H1 (cell line): Measurements from ENCODE around the gene TTLL9. TPM values are rescaled to one million over a fixed set of nuclear protein-coding genes. Genes with fewer than 3 reads are reported as not detected.

Experiments
- CTCF ChIA-PET: fragments of 300-600 bp; sonication (Branson Sonifier 250); formaldehyde crosslinking; loops from one replicate; lab custom pipeline; 2021; ENCODE audit not compliant: partially characterized antibody; lab: Charles Lee
- POLR2A ChIA-PET: fragments of 300-600 bp; sonication (Branson Sonifier 250); formaldehyde crosslinking; loops from one replicate; lab custom pipeline; 2021; ENCODE audit warnings: inconsistent platforms; ENCODE audit not compliant: partially characterized antibody; lab: Charles Lee
- DNase-seq, 2 experiments: peaks; one replicate each; pipeline versions ENCODE4 v3.0.0 to v3.0.0-alpha.2; 2010 to 2022; ENCODE audit warnings: low spot score in 2 of 2, low read depth in 1 of 2, mixed read lengths in 1 of 2
- FAIRE-seq: peaks from 2 replicates; lab custom pipeline; 2011; peaks lifted over from hg19 to GRCh38; lab: Jason Lieb, UNC
- H2AFZ ChIP-seq: 2 replicates; pipeline ENCODE4 v1.8.1; 2012; ENCODE audit warnings: low read length, inconsistent platforms
- H2AK5ac ChIP-seq: 2 replicates; pipeline ENCODE4 v1.6.1; 2013; ENCODE audit warnings: low read depth, low read length
- H2BK120ac ChIP-seq: replicated peaks from 2 replicates; pipeline ENCODE3; 2013; ENCODE audit warnings: low read depth, low read length, inconsistent platforms
- H2BK12ac ChIP-seq: 2 replicates; pipeline ENCODE4 v1.6.1; 2013; ENCODE audit warnings: low read depth, low read length
- H2BK15ac ChIP-seq: 2 replicates; pipeline ENCODE4 v1.6.1; 2013; ENCODE audit warnings: low read length
- H2BK20ac ChIP-seq: 2 replicates; pipeline ENCODE4 v1.6.1; 2013; ENCODE audit warnings: low read length
- H2BK5ac ChIP-seq: 2 replicates; pipeline ENCODE4 v1.6.1; 2013; ENCODE audit warnings: low read depth, low read length
- H3K14ac ChIP-seq: 2 replicates; pipeline ENCODE4 v1.6.1; 2013; ENCODE audit warnings: inconsistent platforms; ENCODE audit not compliant: insufficient read length
- H3K18ac ChIP-seq: 2 replicates; pipeline ENCODE4 v1.6.1; 2013; ENCODE audit warnings: low read length; ENCODE audit errors: extremely low read depth
- H3K23ac ChIP-seq: 2 replicates; pipeline ENCODE4 v1.6.1; 2013; ENCODE audit warnings: inconsistent platforms; ENCODE audit not compliant: insufficient read length
- H3K23me2 ChIP-seq: 2 replicates; pipeline ENCODE4 v1.6.1; 2013; ENCODE audit warnings: low read depth, low read length
- H3K27ac ChIP-seq: 2 replicates; pipeline ENCODE4 v1.6.1; 2011; ENCODE audit warnings: low read depth, low read length, inconsistent platforms
- H3K27me3 ChIP-seq, 4 experiments: replicated peaks in 1 of 4; 1 replicate in 1 of 4; 2 replicates in 3 of 4; pipeline versions ENCODE4 v1.6.1 to v1.8.1; 2011 to 2013; ENCODE audit warnings: low read length in 3 of 4, mild to moderate bottlenecking in 3 of 4, inconsistent platforms in 2 of 4, mixed read lengths in 2 of 4, moderate library complexity in 1 of 4; ENCODE audit not compliant: control insufficient read depth in 3 of 4, insufficient read depth in 3 of 4; ENCODE audit errors: extremely low read depth in 1 of 4
- H3K36me3 ChIP-seq, 4 experiments: 2 replicates each; pipeline versions ENCODE4 v1.6.1 to v1.8.1; 2011 to 2013; ENCODE audit warnings: mild to moderate bottlenecking in 4 of 4, low read length in 3 of 4, moderate library complexity in 2 of 4, control low read depth in 1 of 4, inconsistent platforms in 1 of 4; ENCODE audit not compliant: insufficient read depth in 4 of 4, control insufficient read depth in 2 of 4
- H3K4ac ChIP-seq: replicated peaks from 2 replicates; pipeline ENCODE3; 2013; ENCODE audit warnings: low read length, low read depth, mixed read lengths, inconsistent platforms; ENCODE audit not compliant: insufficient read length
- H3K4me1 ChIP-seq, 4 experiments: replicated peaks in 1 of 4; 1 replicate in 1 of 4; 2 replicates in 3 of 4; pipeline versions ENCODE4 v1.6.1 to v1.8.1; 2011 to 2013; ENCODE audit warnings: low read length in 3 of 4, inconsistent platforms in 2 of 4, mixed read lengths in 1 of 4; ENCODE audit not compliant: insufficient read depth in 4 of 4, control insufficient read depth in 3 of 4
- H3K4me2 ChIP-seq, 2 experiments: 2 replicates each; pipeline versions ENCODE4 v1.6.1 to v1.8.1; 2011 to 2013; ENCODE audit warnings: low read depth in 2 of 2, low read length in 2 of 2, control low read depth in 1 of 2, inconsistent platforms in 1 of 2, mild to moderate bottlenecking in 1 of 2; ENCODE audit not compliant: insufficient read depth in 1 of 2
- H3K4me3 ChIP-seq, 4 experiments: fragments of 200-600, 300-600 bp in 1 of 4; sonication (generic), shearing (Covaris generic), sonication (Bioruptor Twin) in 1 of 4; 2 replicates each; pipeline versions ENCODE4 v1.5.1 to v1.8.1; 2011 to 2016; ENCODE audit warnings: low read length in 4 of 4, low read depth in 3 of 4, control low read depth in 2 of 4, inconsistent platforms in 2 of 4, mild to moderate bottlenecking in 2 of 4, mixed read lengths in 1 of 4, moderate library complexity in 1 of 4; ENCODE audit not compliant: insufficient read depth in 2 of 4; ENCODE audit errors: extremely low read depth in 1 of 4
- H3K56ac ChIP-seq: replicated peaks from 2 replicates; pipeline ENCODE3; 2013; ENCODE audit warnings: low read depth, mild to moderate bottlenecking, mixed read lengths, low read length, inconsistent platforms; ENCODE audit not compliant: insufficient read length
- H3K79me1 ChIP-seq: 2 replicates; pipeline ENCODE4 v1.6.1; 2013; ENCODE audit warnings: low read depth, low read length, control low read depth
- H3K79me2 ChIP-seq, 2 experiments: 2 replicates each; pipeline versions ENCODE4 v1.6.1 to v1.8.1; 2012 to 2013; ENCODE audit warnings: low read length in 2 of 2, mild to moderate bottlenecking in 2 of 2, inconsistent platforms in 1 of 2; ENCODE audit not compliant: insufficient read depth in 2 of 2, control insufficient read depth in 1 of 2
- H3K9ac ChIP-seq, 4 experiments: replicated peaks in 1 of 4; 1 replicate in 1 of 4; 2 replicates in 3 of 4; pipeline versions ENCODE4 v1.6.1 to v1.8.1; 2011 to 2013; ENCODE audit warnings: low read depth in 3 of 4, low read length in 3 of 4, control low read depth in 2 of 4, mild to moderate bottlenecking in 2 of 4, moderate library complexity in 2 of 4, inconsistent platforms in 1 of 4; ENCODE audit errors: extremely low read depth in 1 of 4
- H3K9me3 ChIP-seq, 2 experiments: 2 replicates each; pipeline versions ENCODE4 v1.6.1 to v1.8.1; 2012 to 2013; ENCODE audit warnings: mild to moderate bottlenecking in 2 of 2, moderate library complexity in 2 of 2, control low read depth in 1 of 2, inconsistent platforms in 1 of 2, low read depth in 1 of 2, low read length in 1 of 2, mixed read lengths in 1 of 2; ENCODE audit not compliant: insufficient read depth in 2 of 2
- H4K20me1 ChIP-seq, 2 experiments: replicated peaks in 1 of 2; 2 replicates each; pipeline versions ENCODE3 to v1.8.1; 2011 to 2013; ENCODE audit warnings: inconsistent platforms in 2 of 2, low read length in 2 of 2, mild to moderate bottlenecking in 1 of 2; ENCODE audit not compliant: insufficient read depth in 2 of 2, control insufficient read depth in 1 of 2
- H4K5ac ChIP-seq: 2 replicates; pipeline ENCODE4 v1.6.1; 2013; ENCODE audit warnings: low read length, low read depth, mixed read lengths, inconsistent platforms; ENCODE audit not compliant: insufficient read length
- H4K8ac ChIP-seq: 2 replicates; pipeline ENCODE4 v1.8.0; 2013; ENCODE audit warnings: mild to moderate bottlenecking, moderate library complexity, low read length, inconsistent platforms; ENCODE audit not compliant: insufficient read depth; ENCODE audit errors: extremely low read depth
- H4K91ac ChIP-seq: replicated peaks from 2 replicates; pipeline ENCODE3; 2013; ENCODE audit warnings: low read length, mixed read lengths, inconsistent platforms; ENCODE audit not compliant: insufficient read length
- CTCF ChIP-seq, 3 experiments: IDR thresholded peaks; 1 replicate in 2 of 3; 2 replicates in 1 of 3; pipeline versions ENCODE4 v1.5.1 to v1.6.1; 2011; ENCODE audit warnings: low read length in 3 of 3, mild to moderate bottlenecking in 3 of 3, inconsistent platforms in 2 of 3, low read depth in 1 of 3, moderate library complexity in 1 of 3; ENCODE audit not compliant: insufficient read depth in 1 of 3; ENCODE audit errors: control extremely low read depth in 1 of 3
- JUND ChIP-seq: IDR thresholded peaks from 2 replicates; pipeline ENCODE4 v1.6.1; 2011; ENCODE audit warnings: mild to moderate bottlenecking, improper control_type of control experiment, low read length
- NRF1 ChIP-seq: IDR thresholded peaks from 2 replicates; pipeline ENCODE4 v1.6.1; 2011; ENCODE audit warnings: mild to moderate bottlenecking, low read depth, low read length, improper control_type of control experiment
- SAP30 ChIP-seq: fragments of 300-600 bp; sonication (generic); IDR thresholded peaks from 2 replicates; pipeline ENCODE4 v1.7.1; 2012; ENCODE audit warnings: low read length, moderate library complexity, mild to moderate bottlenecking, inconsistent platforms; ENCODE audit not compliant: insufficient read depth, insufficient replicate concordance
- SIX5 ChIP-seq: IDR thresholded peaks from 2 replicates; pipeline ENCODE4 v1.6.1; 2011; ENCODE audit warnings: mild to moderate bottlenecking, low read depth, low read length
- SUZ12 ChIP-seq: fragments of 200-600 bp; sonication (generic); IDR thresholded peaks from 2 replicates; pipeline ENCODE4 v1.6.1; 2012; ENCODE audit warnings: mild to moderate bottlenecking, inconsistent platforms, low read length, moderate library complexity, mixed read lengths
- WGBS, 2 experiments: shearing (Covaris generic) in 1 of 2; methylation state at CpG; one replicate each; pipeline versions ENCODE4 v1.1.6 to v1.1.7; 2013 to 2015; ENCODE audit warnings: low lambda C conversion rate in 2 of 2, mixed read lengths in 2 of 2, inconsistent platforms in 1 of 2, low coverage in 1 of 2, missing lambda C conversion rate in 1 of 2; ENCODE audit not compliant: insufficient replicate concordance in 2 of 2, insufficient coverage in 1 of 2, insufficient read length in 1 of 2; ENCODE audit errors: extremely low coverage in 1 of 2, missing lambda C conversion rate in 1 of 2; 5-methylcytosine and 5-hydroxymethylcytosine counted together
- polyA plus RNA-seq, 7 experiments: library from polyadenylated mRNA; depleted of rRNA in 3 of 7; stranded (reverse) in 5 of 7; unstranded in 2 of 7; fragments of >200 nt in 5 of 7; fragments of 200-250 nt in 2 of 7; gene quantifications; 1 replicate in 5 of 7; 2 replicates in 1 of 7; 4 replicates in 1 of 7; pipeline versions ENCODE4 v1.2.1 to v1.2.3, GENCODE V29; 2011 to 2013; ENCODE audit warnings: missing spikeins in 2 of 7, mixed read lengths in 2 of 7
- total RNA-seq: library from RNA; stranded (reverse); fragmentation: NEBNext Ultra II Directional; extraction: Animal tissue kit (Norgen Biotek cat#: 25700); gene quantifications from 2 replicates; pipeline ENCODE4 v1.2.1, GENCODE V29; 2021

Gene TTLL9
- total and polyA plus RNA-seq, 2 of the 8 experiments (the other 6 are each of a cell fraction or from before 2014, with no cell fraction given), result 0.06 TPM; not detected in 1

- no peaks in the 10 kb centered on the region for H3K27me3 ChIP-seq
- no peaks in the 10 kb centered on the region for H3K79me2 ChIP-seq
- no peak overlapping the region for H2BK5ac ChIP-seq
- no peaks in the 10 kb centered on the region for H3K9me3 ChIP-seq
- no peak overlapping the region; a peak in 2 of 7 replicates for H3K9ac ChIP-seq
- H3K18ac ChIP-seq, result no peak overlapping the region; the same call in 1 of the 2 replicates
- no peak overlapping the region for H2BK15ac ChIP-seq
- H3K4me2 ChIP-seq, result peak overlapping the region; percentile 3 to 38; a peak in 3 of 4 replicates
- no peak for TF ChIP-seq JUND
- TF ChIP-seq SUZ12, result no peak
- TF ChIP-seq CTCF (IDR thresholded peaks at IDR 0.05; ENCODE audit: control extremely low read depth in 1 of 3, insufficient read depth in 1 of 3, low read depth in 1 of 3, low read length in 3 of 3), result peak in 1 of 3 experiments; percentile 10; a peak in 1 of 4 replicates
- TF ChIP-seq SAP30, result no peak
- no peak for TF ChIP-seq SIX5
- no peak for TF ChIP-seq NRF1
- TF ChIP-seq, all 59 proteins: peak for 1
- H3K56ac ChIP-seq, result no peak overlapping the region
- no peaks in the 10 kb centered on the region for H3K79me1 ChIP-seq
- H3K27ac ChIP-seq, result no peak overlapping the region
- no peak overlapping the region for H4K91ac ChIP-seq
- no peak overlapping the region for H2AK5ac ChIP-seq
- peak overlapping the region; percentile 62; the same call in 1 of the 2 replicates for H2BK20ac ChIP-seq
- no peak overlapping the region for H2BK120ac ChIP-seq
- no peaks in the 10 kb centered on the region for H3K23me2 ChIP-seq
- WGBS, 2 experiments, result 61% methylated on average over 6 of the region's 6 CpGs; no CpG with 5 or more reads in 1 of the 2 experiments
- H3K23ac ChIP-seq, result no peak overlapping the region
- H3K14ac ChIP-seq, result no peak overlapping the region
- no peaks in the 10 kb centered on the region for H3K36me3 ChIP-seq
- H3K4ac ChIP-seq, result no peak overlapping the region
- no peak overlapping the region for H4K8ac ChIP-seq
- H4K5ac ChIP-seq, result no peak overlapping the region
- DNase-seq (no peak), FAIRE-seq (no peak)
- H2BK12ac ChIP-seq, result no peak overlapping the region; the same call in 1 of the 2 replicates
- H2AFZ ChIP-seq, result peak overlapping the region; percentile 33; the same call in 1 of the 2 replicates
- H4K20me1 ChIP-seq, result no peaks in the 10 kb centered on the region
- H3K4me3 ChIP-seq, result 0 out of 8 replicates have a peak overlapping the region, but pooled peaks of 1 of the 4 experiments have one; percentile 14
- POLR2A ChIA-PET, result interaction anchor here (1.8 to 2.0 kb wide), 2 partner anchors 9 to 11 kb away, joined by 6 to 9 read pairs; no protein-coding TSS in a partner anchor
- peaks cover 2 to 23% (median 17%) of the 10 kb centered on the region in 4 experiments for H3K4me1 ChIP-seq
- CTCF ChIA-PET, result interaction anchor here (0.8 to 3.0 kb wide), 15 partner anchors 13 to 96 kb away, joined by 3 to 19 read pairs (median 4); partner anchors contain the start of gene PDRG1
Observed at GRCh38 chr20:31919410-31920155, 49.1 kb downstream of the TTLL9 start.
